Lower lobe of right lung (tissue), 2 donors: ENCODE data around the gene UPF3B. TPM values are rescaled to one million over a fixed set of nuclear protein-coding genes. Genes with fewer than 3 reads are reported as not detected.
A peak's percentile ranks its signal among the peaks of the same experiment; 100 is the strongest.

Source experiments
- ATAC-seq, 2 donors: fragments of 200-7000 bp; cut with Tn5 transposase; one replicate each; pipeline ENCODE4 v1.9.1; 2020 to 2022; ENCODE audit warnings: mild to moderate bottlenecking in 2 of 2, moderate library complexity in 2 of 2
- DNase-seq: peaks from one replicate; pipeline ENCODE4 v3.0.0-alpha.2; 2020
- H3K27ac ChIP-seq: fragments of 200-600 bp; one replicate; pipeline ENCODE4 v1.8.0; 2022
- H3K27me3 ChIP-seq: fragments of 200-600 bp; one replicate; pipeline ENCODE4 v1.8.0; 2022; ENCODE audit warnings: low read depth
- H3K36me3 ChIP-seq: fragments of 200-600 bp; one replicate; pipeline ENCODE4 v1.8.0; 2022; ENCODE audit warnings: mild to moderate bottlenecking
- H3K4me1 ChIP-seq: fragments of 200-600 bp; one replicate; pipeline ENCODE4 v1.8.0; 2022
- H3K4me3 ChIP-seq: fragments of 200-600 bp; one replicate; pipeline ENCODE4 v1.8.0; 2022; ENCODE audit warnings: mild to moderate bottlenecking
- H3K9me3 ChIP-seq: fragments of 200-600 bp; one replicate; pipeline ENCODE4 v1.8.0; 2022
- CTCF ChIP-seq: fragments of 200-600 bp; IDR thresholded peaks from one replicate; pipeline ENCODE4 v1.8.0; 2022; ENCODE audit warnings: antibody characterized with exemption, mild to moderate bottlenecking
- intact Hi-C: fragments of 100-400 bp; cut with DNase I; formaldehyde crosslinking; loops from one replicate; pipeline ENCODE4 v1.11.0; 2022
- total RNA-seq: library from RNA; stranded (reverse); fragmentation: NEBNext Ultra II Directional; extraction: Animal tissue kit (Norgen Biotek cat#: 25700); gene quantifications from one replicate; pipeline ENCODE4 v1.2.1, GENCODE V29; 2021
- donor health status: DM: no; HTN: yes; CAD: no; lungs with severe emphysema.

The UPF3B gene
- total RNA-seq, 1 donor from 2014 or later = 6.6 TPM

DNA sequence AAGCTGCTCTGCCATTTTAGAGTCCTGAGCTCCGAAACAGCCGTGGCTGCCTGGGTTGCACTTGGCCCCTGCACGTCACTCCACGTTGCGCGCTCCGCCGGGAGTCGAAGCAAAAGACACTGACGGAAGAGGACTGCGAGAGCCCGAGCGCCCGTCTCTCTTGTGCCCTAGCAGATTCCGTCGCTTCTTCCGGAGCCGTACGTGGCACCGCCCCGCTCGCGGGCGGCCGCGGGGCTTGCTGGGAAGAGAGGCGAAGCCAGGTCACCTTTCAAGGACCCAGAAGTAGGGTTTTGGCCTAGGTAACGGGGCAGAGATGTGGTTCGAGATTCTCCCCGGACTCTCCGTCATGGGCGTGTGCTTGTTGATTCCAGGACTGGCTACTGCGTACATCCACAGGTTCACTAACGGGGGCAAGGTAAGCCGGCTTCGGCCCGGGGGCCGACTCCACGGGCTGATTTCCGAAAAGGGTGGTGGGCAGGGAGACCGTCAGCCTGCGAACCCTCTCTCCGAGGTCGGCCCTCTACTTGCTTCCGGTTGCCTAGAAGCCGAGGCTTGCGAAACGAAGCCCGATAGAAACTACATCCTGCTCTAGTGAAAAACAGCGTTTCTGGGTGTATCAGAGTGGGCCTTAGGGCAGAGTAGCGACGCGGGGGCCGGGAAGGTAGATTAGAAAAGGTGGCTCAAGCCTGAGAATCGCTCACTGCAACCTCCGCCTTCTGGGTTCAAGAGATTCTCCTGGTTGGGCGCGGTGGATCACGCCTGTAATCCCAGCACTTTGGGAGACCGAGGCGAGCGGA lies 19.0 kb upstream of the UPF3B start, which contains the start of the genes NDUFA1 and RNF113A:
NDUFA1 (plus strand) TSS at position 234 of the 797 bp plus-strand sequence; CDS start at position 314, 80 bp downstream.
RNF113A (minus strand) TSS at position 135 of the 797 bp plus-strand sequence; CDS start at position 15, 120 bp downstream.
- intact Hi-C loops = no loop called here
- H3K4me1 ChIP-seq = peaks cover 18% of the 10 kb centered on the region
- H3K27ac ChIP-seq = peak within 1 kb of the TSS; percentile 91
- H3K36me3 ChIP-seq = peaks cover 18% of the 10 kb centered on the region
- H3K4me3 ChIP-seq = peak within 1 kb of the TSS; percentile 70
- H3K9me3 ChIP-seq = no peaks in the 10 kb centered on the region
- TF ChIP-seq CTCF = no peak
- no peaks in the 10 kb centered on the region for H3K27me3 ChIP-seq
- ATAC-seq = peak; percentile 99
- peak; percentile 91 for DNase-seq

DNA sequence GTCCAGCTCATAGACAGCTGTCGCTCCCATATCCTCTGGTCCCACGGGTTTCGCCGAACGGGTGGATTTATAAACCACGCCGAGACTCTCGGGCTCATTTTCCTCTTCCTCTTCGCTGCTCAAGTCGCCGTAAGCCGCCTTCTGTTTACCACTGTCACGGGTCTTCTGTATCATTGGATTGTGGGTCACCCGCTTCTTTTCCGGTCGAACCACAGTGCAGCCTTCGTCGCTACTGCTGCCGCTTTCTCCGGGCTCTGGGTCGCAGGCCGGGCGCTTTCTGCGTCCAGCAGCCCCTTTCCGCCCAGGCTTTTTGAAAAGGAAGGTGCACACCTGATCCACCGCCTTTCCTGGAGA lies 18.5 kb upstream of the UPF3B start:
- TF ChIP-seq CTCF = no peak
- Histone ChIP-seq H3K27ac (peak overlapping the region; percentile 91), H3K4me3 (peak overlapping the region; percentile 70), H3K27me3 (no peaks in the 10 kb centered on the region), H3K4me1 (peaks cover 18% of the 10 kb centered on the region), H3K36me3 (peaks cover 12% of the 10 kb centered on the region), H3K9me3 (no peaks in the 10 kb centered on the region)
- DNase-seq = peak; percentile 46
- ATAC-seq = peak; percentile 54 to 66
- intact Hi-C loops = no loop called here

DNA sequence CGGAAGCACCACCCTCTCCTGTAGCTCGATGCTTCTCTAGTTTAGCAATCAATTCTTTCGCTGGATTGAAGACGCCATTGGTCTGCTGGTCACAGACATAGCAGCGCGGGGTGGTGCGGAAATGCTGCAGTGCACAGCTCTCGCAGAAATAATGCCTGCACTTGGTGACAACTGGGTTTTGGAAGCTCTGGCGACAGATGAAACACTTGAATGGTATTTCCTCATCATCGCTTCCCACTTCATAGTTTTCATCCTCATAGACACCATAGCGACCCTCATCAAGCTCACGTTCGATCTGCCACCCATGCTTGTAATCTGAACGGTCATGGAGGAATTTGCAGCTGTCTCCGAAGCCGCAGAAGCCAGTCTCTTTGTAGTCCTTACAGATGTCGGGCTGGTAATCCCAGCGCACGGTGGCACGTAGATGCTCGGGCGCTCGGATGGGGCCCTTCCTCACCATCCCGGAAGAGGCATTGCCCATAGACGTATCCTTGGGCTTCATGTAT lies 17.9 kb upstream of the UPF3B start:
- Histone ChIP-seq H3K27me3 (no peaks in the 10 kb centered on the region), H3K4me3 (peak overlapping the region; percentile 70), H3K27ac (peak overlapping the region; percentile 91), H3K4me1 (peaks cover 18% of the 10 kb centered on the region), H3K36me3 (peaks cover 7% of the 10 kb centered on the region), H3K9me3 (no peaks in the 10 kb centered on the region)
- intact Hi-C loops = no loop called here
- DNase-seq (peak; percentile 50), ATAC-seq (peak; percentile 39 to 49)
- no peak for TF ChIP-seq CTCF

GRCh38 chrX:119853444-119853843 lies 681 bp upstream of the UPF3B start:
- H3K9me3 ChIP-seq = no peaks in the 10 kb centered on the region
- TF ChIP-seq CTCF = no peak
- no peak for DNase-seq
- H3K4me3 ChIP-seq = peak overlapping the region; percentile 71
- H3K27ac ChIP-seq = peak overlapping the region; percentile 76
- intact Hi-C loops = no loop called here
- peaks cover 11% of the 10 kb centered on the region for H3K36me3 ChIP-seq
- no peaks in the 10 kb centered on the region for H3K27me3 ChIP-seq
- peak in 1 of 2 donors; percentile 44 for ATAC-seq
- no peaks in the 10 kb centered on the region for H3K4me1 ChIP-seq

DNA sequence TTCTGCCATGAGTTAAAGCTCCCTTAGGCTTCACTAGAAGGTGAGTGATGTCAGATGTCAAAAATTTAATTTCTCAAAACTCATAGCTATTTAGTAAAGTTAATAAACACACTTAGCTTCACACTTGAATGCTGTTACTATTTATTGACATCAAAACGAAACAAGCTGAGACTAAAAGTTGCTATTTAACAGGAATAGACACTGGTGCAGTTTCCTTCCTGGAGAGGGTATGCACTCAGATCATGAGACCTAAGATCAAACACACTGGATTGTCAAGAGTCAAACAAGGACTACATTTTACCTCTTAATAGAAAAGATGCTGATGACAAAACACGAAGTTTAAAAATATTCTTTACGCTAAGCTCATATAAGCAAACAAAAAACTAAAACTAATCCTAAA lies 18.9 kb downstream of the UPF3B start:
- no peak for DNase-seq
- intact Hi-C loops = no loop called here
- no peaks in the 10 kb centered on the region for H3K4me1 ChIP-seq
- H3K27me3 ChIP-seq = no peaks in the 10 kb centered on the region
- H3K27ac ChIP-seq = no peak overlapping the region
- ATAC-seq = no peak
- H3K4me3 ChIP-seq = no peak overlapping the region
- no peaks in the 10 kb centered on the region for H3K9me3 ChIP-seq
- H3K36me3 ChIP-seq = peaks cover 64% of the 10 kb centered on the region
- TF ChIP-seq CTCF = no peak
